HCT116 (cell line): Measurements from ENCODE around the gene NRP1. TPM values are rescaled to one million over a fixed set of nuclear protein-coding genes. Genes with fewer than 3 reads are reported as not detected.
A peak's percentile ranks its signal among the peaks of the same experiment; 100 is the strongest.

Source experiments
- ATAC-seq: fragments of 200-7000 bp; cut with Tn5 transposase; 2 replicates; pipeline ENCODE4 v1.9.1; 2020; ENCODE audit warnings: mild to moderate bottlenecking, moderate library complexity
- BruUV-seq: library from RNA; stranded (reverse); fragments of 400-500 nt; replicated peaks from 2 replicates; lab custom pipeline; 2021; lab: Mats Ljungman, UMichigan
- CTCF ChIA-PET: fragments of 300-600 bp; sonication (Branson Sonifier 250); formaldehyde crosslinking; loops from one replicate; lab custom pipeline; 2021; ENCODE audit warnings: antibody characterized with exemption; lab: Charles Lee
- POLR2A ChIA-PET: fragments of 300-600, 350-600 bp; sonication (Branson Sonifier 250); formaldehyde crosslinking; loops from one replicate; lab custom pipeline; 2021; ENCODE audit warnings: antibody characterized with exemption; lab: Charles Lee
- RAD21 ChIA-PET, 2 experiments: fragments of 300-600 bp; sonication (Branson Sonifier 250); formaldehyde crosslinking; loops; one replicate each; lab custom pipeline; 2023; ENCODE audit warnings: low total read pairs in 2 of 2; ENCODE audit not compliant: uncharacterized antibody in 2 of 2, unreplicated experiment in 2 of 2, low non-redundant PET in 1 of 2; lab: Charles Lee
- DNase-seq: peaks from one replicate; pipeline ENCODE4 v3.0.0-alpha.2; 2010; ENCODE audit warnings: low read depth, low spot score
- H2AFZ ChIP-seq: fragments of 200-600 bp; shearing (Covaris generic), sonication (generic); 2 replicates; pipeline ENCODE4 v1.6.1; 2017; ENCODE audit warnings: low read depth, mixed run types, mixed read lengths, antibody characterized with exemption, low read length; ENCODE audit not compliant: poor library complexity, severe bottlenecking
- H3K27ac ChIP-seq: 2 replicates; pipeline ENCODE4 v1.5.1; 2012; ENCODE audit warnings: low read depth, low read length
- H3K27me3 ChIP-seq: fragments of 200-600 bp; sonication (generic); 2 replicates; pipeline ENCODE4 v1.6.1; 2016; ENCODE audit warnings: mixed run types, low read length, mixed read lengths; ENCODE audit not compliant: insufficient read depth
- H3K36me3 ChIP-seq, 2 experiments: fragments of 200-500 bp in 1 of 2; fragments of 200-600 bp in 1 of 2; sonication (Bioruptor generic) in 1 of 2; sonication (generic) in 1 of 2; 2 replicates each; pipeline versions ENCODE4 v1.5.1 to v1.6.1; 2014 to 2016; ENCODE audit warnings: low read length in 2 of 2, inconsistent platforms in 1 of 2, mixed read lengths in 1 of 2, mixed run types in 1 of 2; ENCODE audit not compliant: insufficient read depth in 2 of 2, control insufficient read depth in 1 of 2
- H3K4me1 ChIP-seq, 2 experiments: fragments of 200-600 bp in 1 of 2; sonication (generic) in 1 of 2; 2 replicates each; pipeline versions ENCODE4 v1.5.1 to v1.6.1; 2012 to 2017; ENCODE audit warnings: low read length in 2 of 2, inconsistent platforms in 1 of 2, mild to moderate bottlenecking in 1 of 2, mixed read lengths in 1 of 2, mixed run types in 1 of 2, moderate library complexity in 1 of 2; ENCODE audit not compliant: insufficient read depth in 2 of 2, control insufficient read depth in 1 of 2
- H3K4me2 ChIP-seq: fragments of 200-600 bp; sonication (generic); 2 replicates; pipeline ENCODE4 v1.6.1; 2017; ENCODE audit warnings: mixed run types, low read length, mixed read lengths
- H3K4me3 ChIP-seq, 2 experiments: fragments of 200-600 bp in 1 of 2; sonication (generic) in 1 of 2; replicated peaks in 1 of 2; 2 replicates each; pipeline ENCODE4 v1.5.1; 2011 to 2016; ENCODE audit warnings: low read length in 2 of 2, control low read depth in 1 of 2, low read depth in 1 of 2, mild to moderate bottlenecking in 1 of 2, mixed read lengths in 1 of 2, mixed run types in 1 of 2
- H3K79me2 ChIP-seq: fragments of 200-600 bp; sonication (generic); 2 replicates; pipeline ENCODE4 v1.6.1; 2017; ENCODE audit warnings: mild to moderate bottlenecking, mixed run types, low read length, moderate library complexity, mixed read lengths; ENCODE audit not compliant: insufficient read depth
- H3K9ac ChIP-seq: fragments of 200-600 bp; sonication (generic); 2 replicates; pipeline ENCODE4 v1.6.1; 2016; ENCODE audit warnings: low read length, mixed read lengths
- H3K9me2 ChIP-seq: fragments of 200-600 bp; sonication (generic), shearing (Covaris generic); 2 replicates; pipeline ENCODE4 v1.6.1; 2017; ENCODE audit warnings: mixed run types, mild to moderate bottlenecking, moderate library complexity; ENCODE audit not compliant: insufficient read depth
- H3K9me3 ChIP-seq, 2 experiments: fragments of 200-500 bp in 1 of 2; fragments of 200-600 bp in 1 of 2; sonication (Bioruptor generic) in 1 of 2; sonication (generic) in 1 of 2; 2 replicates each; pipeline ENCODE4 v1.6.1; 2014 to 2017; ENCODE audit warnings: low read length in 2 of 2, mixed read lengths in 2 of 2, inconsistent platforms in 1 of 2, low read depth in 1 of 2, mild to moderate bottlenecking in 1 of 2, mixed run types in 1 of 2, moderate library complexity in 1 of 2; ENCODE audit not compliant: control insufficient read depth in 1 of 2, insufficient read depth in 1 of 2
- H4K20me1 ChIP-seq: fragments of 200-600 bp; sonication (generic), shearing (Covaris generic); 2 replicates; pipeline ENCODE4 v1.6.1; 2017; ENCODE audit warnings: mixed run types, mild to moderate bottlenecking, moderate library complexity; ENCODE audit not compliant: insufficient read depth
- ATF3 ChIP-seq: IDR thresholded peaks from 2 replicates; pipeline ENCODE4 v1.6.1; 2012
- CBX3 ChIP-seq: IDR thresholded peaks from 2 replicates; pipeline ENCODE4 v1.6.1; 2012; ENCODE audit warnings: low read depth
- EZH2 ChIP-seq: fragments of 200-600 bp; sonication (generic); IDR thresholded peaks from 2 replicates; pipeline ENCODE4 v1.6.1; 2017; ENCODE audit warnings: antibody characterized with exemption, mixed run types
- EZH2phosphoT487 ChIP-seq: fragments of 200-600 bp; IDR thresholded peaks from 2 replicates; pipeline ENCODE4 v1.6.1; 2018; ENCODE audit warnings: antibody characterized with exemption, borderline replicate concordance
- POLR2A ChIP-seq: IDR thresholded peaks from 2 replicates; pipeline ENCODE4 v1.7.0; 2011; ENCODE audit warnings: borderline replicate concordance; ENCODE audit not compliant: insufficient read depth, insufficient read length; ENCODE audit errors: extremely low read depth
- RAD21 ChIP-seq: IDR thresholded peaks from 2 replicates; pipeline ENCODE4 v1.6.1; 2012; ENCODE audit warnings: low read depth, mild to moderate bottlenecking
- YY1 ChIP-seq: IDR thresholded peaks from 2 replicates; pipeline ENCODE4 v1.6.1; 2011; ENCODE audit warnings: low read length, low read depth, moderate library complexity, mild to moderate bottlenecking; ENCODE audit not compliant: insufficient replicate concordance; ENCODE audit errors: extremely low read depth
- ZFX ChIP-seq: fragments of 450-650 bp; IDR thresholded peaks from 2 replicates; pipeline ENCODE4 v1.6.1; 2017
- intact Hi-C: fragments of 100-400 bp; cut with micrococcal nuclease; formaldehyde crosslinking; loops from 2 replicates; pipeline ENCODE4 v1.10.0; 2022
- total RNA-seq: library from RNA; stranded (reverse); gene quantifications from one replicate; pipeline ENCODE4 v1.2.1, GENCODE V29; 2021; ENCODE audit not compliant: unreplicated experiment
- TF ChIP-seq, protein P1 (sequence below): IDR thresholded peaks from 2 replicates; pipeline ENCODE4 v1.6.1; 2012; ENCODE audit warnings: low read depth
- TF ChIP-seq, protein P2 (sequence below): IDR thresholded peaks from 2 replicates; pipeline ENCODE4 v1.6.1; 2011; ENCODE audit warnings: mild to moderate bottlenecking, low read length, moderate library complexity; ENCODE audit not compliant: insufficient replicate concordance; ENCODE audit errors: extremely low read depth

The NRP1 gene
- total RNA-seq, 1 experiment from 2014 or later, result 3.8 TPM

DNA sequence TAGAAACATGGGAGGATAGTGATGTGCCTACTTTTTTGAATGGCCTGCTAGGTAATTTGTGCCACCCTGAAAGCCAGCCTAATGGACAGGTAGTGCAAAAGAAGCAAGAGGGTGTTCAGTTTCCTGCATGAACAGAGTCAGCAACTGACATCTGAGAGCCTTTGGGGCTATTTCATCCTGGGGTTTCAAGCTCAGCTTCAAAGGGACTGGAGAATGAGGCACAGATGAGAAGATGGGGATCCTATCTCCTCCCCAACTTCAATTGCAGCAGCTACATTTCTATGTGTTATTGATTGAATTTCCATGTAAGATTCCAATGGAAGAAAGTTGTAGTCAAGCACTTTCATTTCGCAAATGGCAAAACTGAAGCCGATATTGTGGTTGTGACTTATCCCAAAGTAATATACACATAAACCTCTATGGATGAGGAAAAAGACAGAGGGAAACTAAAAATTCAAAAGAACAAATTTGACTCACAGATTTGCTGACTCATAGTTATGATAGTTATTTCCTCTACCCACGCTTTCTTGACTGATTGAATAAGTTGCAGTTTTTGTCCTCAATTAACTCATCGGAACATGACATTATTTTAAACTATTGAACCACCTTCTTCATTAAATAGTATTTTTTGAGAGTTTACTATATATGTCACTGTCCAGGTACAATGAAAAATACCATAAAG is 42.6 kb upstream of the NRP1 start (continued):
- TF ChIP-seq, protein P1, sequence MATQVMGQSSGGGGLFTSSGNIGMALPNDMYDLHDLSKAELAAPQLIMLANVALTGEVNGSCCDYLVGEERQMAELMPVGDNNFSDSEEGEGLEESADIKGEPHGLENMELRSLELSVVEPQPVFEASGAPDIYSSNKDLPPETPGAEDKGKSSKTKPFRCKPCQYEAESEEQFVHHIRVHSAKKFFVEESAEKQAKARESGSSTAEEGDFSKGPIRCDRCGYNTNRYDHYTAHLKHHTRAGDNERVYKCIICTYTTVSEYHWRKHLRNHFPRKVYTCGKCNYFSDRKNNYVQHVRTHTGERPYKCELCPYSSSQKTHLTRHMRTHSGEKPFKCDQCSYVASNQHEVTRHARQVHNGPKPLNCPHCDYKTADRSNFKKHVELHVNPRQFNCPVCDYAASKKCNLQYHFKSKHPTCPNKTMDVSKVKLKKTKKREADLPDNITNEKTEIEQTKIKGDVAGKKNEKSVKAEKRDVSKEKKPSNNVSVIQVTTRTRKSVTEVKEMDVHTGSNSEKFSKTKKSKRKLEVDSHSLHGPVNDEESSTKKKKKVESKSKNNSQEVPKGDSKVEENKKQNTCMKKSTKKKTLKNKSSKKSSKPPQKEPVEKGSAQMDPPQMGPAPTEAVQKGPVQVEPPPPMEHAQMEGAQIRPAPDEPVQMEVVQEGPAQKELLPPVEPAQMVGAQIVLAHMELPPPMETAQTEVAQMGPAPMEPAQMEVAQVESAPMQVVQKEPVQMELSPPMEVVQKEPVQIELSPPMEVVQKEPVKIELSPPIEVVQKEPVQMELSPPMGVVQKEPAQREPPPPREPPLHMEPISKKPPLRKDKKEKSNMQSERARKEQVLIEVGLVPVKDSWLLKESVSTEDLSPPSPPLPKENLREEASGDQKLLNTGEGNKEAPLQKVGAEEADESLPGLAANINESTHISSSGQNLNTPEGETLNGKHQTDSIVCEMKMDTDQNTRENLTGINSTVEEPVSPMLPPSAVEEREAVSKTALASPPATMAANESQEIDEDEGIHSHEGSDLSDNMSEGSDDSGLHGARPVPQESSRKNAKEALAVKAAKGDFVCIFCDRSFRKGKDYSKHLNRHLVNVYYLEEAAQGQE, result no peak

- Histone ChIP-seq H3K4me3 (no peak overlapping the region), H3K36me3 (no peaks in the 10 kb centered on the region), H3K4me2 (peak overlapping the region; percentile 58; the same call in 1 of the 2 replicates), H2AFZ (peak overlapping the region; percentile 87), H3K9me2 (no peaks in the 10 kb centered on the region; the same call in 1 of the 2 replicates), H3K79me2 (no peaks in the 10 kb centered on the region), H3K27ac (no peak overlapping the region; the same call in 1 of the 2 replicates), H3K4me1 (peaks cover 8 to 20% of the 10 kb centered on the region in 2 experiments; a peak in 3 of 4 replicates), H4K20me1 (no peaks in the 10 kb centered on the region), H3K27me3 (no peaks in the 10 kb centered on the region), H3K9ac (no peak overlapping the region), H3K9me3 (no peaks in the 10 kb centered on the region)
- TF ChIP-seq CBX3 (no peak), RAD21 (no peak), ZFX (no peak), ATF3 (no peak), YY1 (no peak), EZH2phosphoT487 (no peak), EZH2 (no peak), POLR2A (no peak)
- TF ChIP-seq, protein P2, sequence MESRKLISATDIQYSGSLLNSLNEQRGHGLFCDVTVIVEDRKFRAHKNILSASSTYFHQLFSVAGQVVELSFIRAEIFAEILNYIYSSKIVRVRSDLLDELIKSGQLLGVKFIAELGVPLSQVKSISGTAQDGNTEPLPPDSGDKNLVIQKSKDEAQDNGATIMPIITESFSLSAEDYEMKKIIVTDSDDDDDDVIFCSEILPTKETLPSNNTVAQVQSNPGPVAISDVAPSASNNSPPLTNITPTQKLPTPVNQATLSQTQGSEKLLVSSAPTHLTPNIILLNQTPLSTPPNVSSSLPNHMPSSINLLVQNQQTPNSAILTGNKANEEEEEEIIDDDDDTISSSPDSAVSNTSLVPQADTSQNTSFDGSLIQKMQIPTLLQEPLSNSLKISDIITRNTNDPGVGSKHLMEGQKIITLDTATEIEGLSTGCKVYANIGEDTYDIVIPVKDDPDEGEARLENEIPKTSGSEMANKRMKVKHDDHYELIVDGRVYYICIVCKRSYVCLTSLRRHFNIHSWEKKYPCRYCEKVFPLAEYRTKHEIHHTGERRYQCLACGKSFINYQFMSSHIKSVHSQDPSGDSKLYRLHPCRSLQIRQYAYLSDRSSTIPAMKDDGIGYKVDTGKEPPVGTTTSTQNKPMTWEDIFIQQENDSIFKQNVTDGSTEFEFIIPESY, result no peak
- ChIA-PET RAD21 (no interaction called here), POLR2A (no interaction called here), CTCF (no interaction called here)
- no TSS peak for BruUV-seq
- DNase-seq, result no peak
- intact Hi-C loops, result no loop called here
- no peak for ATAC-seq
These were observed 42.0 kb upstream of the NRP1 start for GRCh38 chr10:33376476-33376875.
